T47D (cell line): Measurements from ENCODE around the gene LAMB2.

Experiments used
- DNase-seq, 2 experiments: peaks; one replicate each; pipeline versions ENCODE4 v3.0.0 to v3.0.0-alpha.2; 2011 to 2012; ENCODE audit warnings: low read depth in 1 of 2, low spot score in 1 of 2
- JUND ChIP-seq: IDR thresholded peaks from 2 replicates; pipeline ENCODE4 v1.6.1; 2012; ENCODE audit warnings: low read depth
- in situ Hi-C: cut with HindIII; loops from 2 replicates; pipeline ENCODE4 v1.10.0; 2016; ENCODE audit warnings: low sequenced_read_pairs, low pct_unique_long_range_greater_than_20kb

LAMB2 gene

GRCh38 chr3:49166752-49167556, 34.1 kb upstream of the LAMB2 start:
- TF ChIP-seq JUND = no peak
- no peak for DNase-seq
- in situ Hi-C loops = no loop called here

- no peak for TF ChIP-seq JUND
- DNase-seq = peak; percentile 68 to 69
- in situ Hi-C loops = no loop called here
Observed at GRCh38 chr3:49165771-49166751, 33.2 kb upstream of the LAMB2 start, which contains the start of gene CCDC71. TSS of gene CCDC71 (minus strand) at chr3:49166331. CDS start at chr3:49164208, 2,123 bp downstream.

- no peak for TF ChIP-seq JUND
- DNase-seq = no peak
- in situ Hi-C loops = no loop called here
Observed at GRCh38 chr3:49164983-49165720, 32.3 kb upstream of the LAMB2 start.

GRCh38 chr3:49163609-49164008, 30.8 kb upstream of the LAMB2 start:
- DNase-seq = no peak
- in situ Hi-C loops = no loop called here
- TF ChIP-seq JUND = no peak

DNA sequence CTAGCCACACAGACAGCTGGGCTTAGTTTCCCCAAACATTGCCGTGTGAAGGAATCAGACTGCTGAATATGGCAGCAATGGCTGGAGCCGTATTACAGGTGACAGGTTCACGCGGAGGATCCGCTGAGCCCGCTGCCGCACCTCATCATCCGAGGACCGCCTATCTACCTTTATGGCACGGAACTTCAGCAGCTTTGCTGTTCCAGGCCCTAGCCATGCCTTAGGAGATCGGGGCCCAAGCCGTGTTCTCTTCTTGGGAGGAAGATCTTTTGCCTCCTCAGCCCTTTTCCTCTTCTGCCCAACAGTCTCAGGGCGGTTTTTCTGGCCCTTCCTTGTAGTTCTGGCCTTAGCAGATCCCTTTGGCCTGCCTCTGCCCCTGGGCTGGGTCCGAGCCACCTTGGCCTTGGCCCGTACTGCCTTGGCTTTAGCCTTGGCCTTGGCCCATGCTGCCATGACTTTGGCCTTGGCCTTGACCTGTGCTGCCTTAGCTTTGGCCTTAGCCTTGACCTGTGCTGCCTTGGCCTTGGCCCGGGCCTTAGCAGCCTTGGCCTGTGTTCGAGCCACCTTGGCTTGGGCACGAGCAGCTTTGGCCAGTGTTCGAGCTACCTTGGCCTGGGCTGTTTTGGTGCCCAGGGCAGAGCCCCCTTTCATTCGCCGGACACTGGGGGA, 30.0 kb upstream of the LAMB2 start:
- no peak for TF ChIP-seq JUND
- in situ Hi-C loops = no loop called here
- no peak for DNase-seq

GRCh38 chr3:49161808-49162530, 29.1 kb upstream of the LAMB2 start:
- TF ChIP-seq JUND = no peak
- DNase-seq = no peak
- in situ Hi-C loops = no loop called here

DNA sequence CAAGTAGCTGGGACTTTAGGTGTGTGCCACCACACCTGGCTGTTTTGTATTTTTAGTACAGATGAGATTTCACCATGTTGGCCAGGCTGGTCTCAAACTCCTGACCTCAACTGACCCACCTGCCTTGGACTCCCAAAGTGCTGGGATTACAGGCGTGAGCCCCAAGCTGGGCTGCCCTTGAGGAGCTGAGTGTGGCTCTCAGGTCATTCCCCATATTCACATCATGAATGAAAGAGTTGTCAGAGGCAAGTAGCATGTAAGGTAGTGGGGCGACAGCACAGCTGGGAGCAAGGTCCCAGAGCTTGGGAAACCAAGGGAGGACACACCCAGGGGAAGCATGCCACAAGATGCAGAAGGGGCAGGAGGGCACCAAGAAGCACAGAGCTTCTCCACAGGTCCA, 28.3 kb upstream of the LAMB2 start:
- no peak for TF ChIP-seq JUND
- in situ Hi-C loops = no loop called here
- no peak for DNase-seq

- DNase-seq = no peak
- TF ChIP-seq JUND = no peak
- in situ Hi-C loops = no loop called here
Observed at GRCh38 chr3:49158792-49159191, 25.9 kb upstream of the LAMB2 start.

GRCh38 chr3:49158103-49158709, 25.4 kb upstream of the LAMB2 start:
- peak in 1 of 2 experiments; percentile 67 for DNase-seq
- in situ Hi-C loops = no loop called here
- no peak for TF ChIP-seq JUND

DNA sequence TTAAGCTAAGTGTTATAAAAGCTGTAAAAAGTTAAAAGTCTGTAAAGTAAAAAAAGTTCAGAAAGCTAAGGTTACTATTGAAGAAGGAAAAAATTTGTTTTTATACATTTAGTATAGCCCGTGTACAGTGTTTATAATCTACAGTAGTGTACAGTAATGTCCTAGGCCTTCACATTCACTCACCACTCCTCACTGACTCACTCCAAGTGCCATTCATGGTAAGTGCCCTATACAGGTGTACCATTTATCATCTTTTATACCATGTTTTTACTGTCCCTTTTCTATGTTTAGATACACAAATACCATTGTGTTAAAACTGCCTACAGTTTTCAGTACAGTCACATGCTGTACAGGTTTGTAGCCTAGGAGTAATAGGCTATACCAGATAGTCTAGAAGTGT, 24.4 kb upstream of the LAMB2 start:
- no peak for TF ChIP-seq JUND
- no peak for DNase-seq
- in situ Hi-C loops = no loop called here

GRCh38 chr3:49153349-49153912, 20.6 kb upstream of the LAMB2 start:
- TF ChIP-seq JUND = no peak
- DNase-seq = no peak
- in situ Hi-C loops = no loop called here
